GM12875 (cell line): ENCODE results near the gene ZBTB2.
"Not testable (repeated sequence)": the region's sequence is repeated elsewhere in the genome, so short reads cannot be mapped to it uniquely, and the experiment has no call there.

Experiments used
- H3K4me3 ChIP-seq: one replicate; pipeline ENCODE4 v1.5.1; 2011; ENCODE audit warnings: low read depth, low read length, control low read depth
- CTCF ChIP-seq: IDR thresholded peaks from 2 replicates; pipeline ENCODE4 v1.5.1; 2011; ENCODE audit warnings: low read depth, mild to moderate bottlenecking, control low read depth, inconsistent platforms, low read length, moderate library complexity, borderline replicate concordance; ENCODE audit not compliant: insufficient read depth

The ZBTB2 gene

GRCh38 chr6:151372164-151372563, 19.2 kb downstream of the ZBTB2 start:
- no peak for TF ChIP-seq CTCF
- no peak overlapping the region for H3K4me3 ChIP-seq

GRCh38 chr6:151370509-151371078, 20.8 kb downstream of the ZBTB2 start:
- TF ChIP-seq CTCF: no peak
- no peak overlapping the region for H3K4me3 ChIP-seq

- TF ChIP-seq CTCF: no peak
- no peak overlapping the region for H3K4me3 ChIP-seq
Measured at GRCh38 chr6:151365233-151365632, 26.1 kb downstream of the ZBTB2 start.

GRCh38 chr6:151359486-151359885, 31.9 kb downstream of the ZBTB2 start:
- no peak for TF ChIP-seq CTCF
- no peak overlapping the region for H3K4me3 ChIP-seq

- H3K4me3 ChIP-seq: no peak overlapping the region
- TF ChIP-seq CTCF: no peak
Measured at GRCh38 chr6:151358475-151358874, 32.9 kb downstream of the ZBTB2 start.

GRCh38 chr6:151357758-151358436, 33.5 kb downstream of the ZBTB2 start:
- no peak overlapping the region for H3K4me3 ChIP-seq
- no peak for TF ChIP-seq CTCF

- not testable (repeated sequence) for H3K4me3 ChIP-seq
Measured at GRCh38 chr6:151356983-151357382, 34.4 kb downstream of the ZBTB2 start.
